Measurements from ENCODE around the gene GPRIN1.

DNA sequence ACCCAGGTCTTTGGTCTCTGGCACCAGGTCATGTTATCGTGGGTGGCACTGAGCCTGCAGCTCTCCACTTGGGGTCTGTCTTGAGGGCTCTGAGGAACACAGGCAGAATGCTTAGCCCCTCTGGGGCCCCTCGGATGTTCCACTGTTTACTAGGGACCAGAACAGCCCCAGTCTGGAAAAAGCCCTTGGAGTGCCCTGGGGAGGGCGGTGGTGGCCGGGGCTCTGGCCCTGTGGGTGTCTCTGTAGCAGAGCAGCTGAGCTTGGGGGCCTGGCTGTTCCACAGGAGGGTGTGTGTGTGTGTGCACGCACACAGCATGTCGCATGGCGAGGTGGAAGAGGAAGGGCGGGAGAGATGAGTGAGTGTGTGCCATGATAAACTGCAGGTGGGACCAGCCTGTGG lies 15.4 kb downstream of the GPRIN1 start:
- TF ChIP-seq, protein P1, sequence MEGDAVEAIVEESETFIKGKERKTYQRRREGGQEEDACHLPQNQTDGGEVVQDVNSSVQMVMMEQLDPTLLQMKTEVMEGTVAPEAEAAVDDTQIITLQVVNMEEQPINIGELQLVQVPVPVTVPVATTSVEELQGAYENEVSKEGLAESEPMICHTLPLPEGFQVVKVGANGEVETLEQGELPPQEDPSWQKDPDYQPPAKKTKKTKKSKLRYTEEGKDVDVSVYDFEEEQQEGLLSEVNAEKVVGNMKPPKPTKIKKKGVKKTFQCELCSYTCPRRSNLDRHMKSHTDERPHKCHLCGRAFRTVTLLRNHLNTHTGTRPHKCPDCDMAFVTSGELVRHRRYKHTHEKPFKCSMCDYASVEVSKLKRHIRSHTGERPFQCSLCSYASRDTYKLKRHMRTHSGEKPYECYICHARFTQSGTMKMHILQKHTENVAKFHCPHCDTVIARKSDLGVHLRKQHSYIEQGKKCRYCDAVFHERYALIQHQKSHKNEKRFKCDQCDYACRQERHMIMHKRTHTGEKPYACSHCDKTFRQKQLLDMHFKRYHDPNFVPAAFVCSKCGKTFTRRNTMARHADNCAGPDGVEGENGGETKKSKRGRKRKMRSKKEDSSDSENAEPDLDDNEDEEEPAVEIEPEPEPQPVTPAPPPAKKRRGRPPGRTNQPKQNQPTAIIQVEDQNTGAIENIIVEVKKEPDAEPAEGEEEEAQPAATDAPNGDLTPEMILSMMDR (IDR thresholded peaks at IDR 0.05), result no peak
- TF ChIP-seq POLR2A (IDR thresholded peaks at IDR 0.05), result no peak

All from Peyer's patch (tissue), 4 donors.